ENCODE measurements around the gene FIBCD1.

DNA sequence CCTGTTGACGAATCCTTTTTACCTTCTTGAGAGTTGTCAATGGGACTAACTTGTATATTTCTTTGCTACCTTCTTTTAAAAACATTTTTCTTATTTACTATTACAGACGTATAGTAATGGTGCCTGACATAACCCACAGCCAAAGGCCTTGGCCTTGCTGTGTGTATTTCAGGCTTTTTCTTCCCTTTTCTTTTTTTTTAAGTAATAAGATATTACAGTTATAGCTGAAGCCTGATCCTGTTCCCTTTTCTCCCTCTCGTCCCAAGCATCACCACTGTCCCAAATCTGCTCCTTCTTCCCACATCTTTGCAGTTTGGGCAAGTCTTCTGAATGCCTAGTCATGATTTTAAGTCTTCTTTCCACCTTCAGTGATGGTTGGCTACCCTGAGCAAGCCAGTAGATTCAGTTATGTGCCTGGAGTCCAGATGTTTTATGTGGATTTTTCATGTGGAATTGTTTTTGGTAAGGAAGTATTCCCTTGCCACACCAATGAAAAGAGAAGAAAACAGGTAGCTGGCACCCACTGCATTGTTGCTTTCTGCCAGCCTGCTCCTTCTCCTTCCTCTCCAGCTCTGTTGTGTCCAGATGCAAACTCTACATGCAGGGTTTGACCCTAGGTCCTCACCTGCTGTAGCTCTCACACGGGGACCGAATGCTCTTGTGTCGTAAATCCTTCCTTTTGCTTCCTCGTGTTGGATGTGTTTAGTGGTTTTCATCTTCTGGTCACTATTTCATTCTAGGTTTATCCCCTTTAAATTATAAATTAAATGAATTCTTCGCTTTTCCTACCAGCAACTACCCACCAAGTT, 77.5 kb downstream of the FIBCD1 start:
- TF ChIP-seq, protein P1, sequence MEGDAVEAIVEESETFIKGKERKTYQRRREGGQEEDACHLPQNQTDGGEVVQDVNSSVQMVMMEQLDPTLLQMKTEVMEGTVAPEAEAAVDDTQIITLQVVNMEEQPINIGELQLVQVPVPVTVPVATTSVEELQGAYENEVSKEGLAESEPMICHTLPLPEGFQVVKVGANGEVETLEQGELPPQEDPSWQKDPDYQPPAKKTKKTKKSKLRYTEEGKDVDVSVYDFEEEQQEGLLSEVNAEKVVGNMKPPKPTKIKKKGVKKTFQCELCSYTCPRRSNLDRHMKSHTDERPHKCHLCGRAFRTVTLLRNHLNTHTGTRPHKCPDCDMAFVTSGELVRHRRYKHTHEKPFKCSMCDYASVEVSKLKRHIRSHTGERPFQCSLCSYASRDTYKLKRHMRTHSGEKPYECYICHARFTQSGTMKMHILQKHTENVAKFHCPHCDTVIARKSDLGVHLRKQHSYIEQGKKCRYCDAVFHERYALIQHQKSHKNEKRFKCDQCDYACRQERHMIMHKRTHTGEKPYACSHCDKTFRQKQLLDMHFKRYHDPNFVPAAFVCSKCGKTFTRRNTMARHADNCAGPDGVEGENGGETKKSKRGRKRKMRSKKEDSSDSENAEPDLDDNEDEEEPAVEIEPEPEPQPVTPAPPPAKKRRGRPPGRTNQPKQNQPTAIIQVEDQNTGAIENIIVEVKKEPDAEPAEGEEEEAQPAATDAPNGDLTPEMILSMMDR (conservative IDR thresholded peaks at IDR 0.05; ENCODE audit: low read depth in 2 of 2) = no peak
- no peak for TF ChIP-seq POLR2AphosphoS5 (IDR thresholded peaks at IDR 0.05; ENCODE audit: low read depth)
- no peak for TF ChIP-seq EZH2phosphoT487 (IDR thresholded peaks at IDR 0.05; ENCODE audit: unreplicated experiment)
- TF ChIP-seq, protein P2, sequence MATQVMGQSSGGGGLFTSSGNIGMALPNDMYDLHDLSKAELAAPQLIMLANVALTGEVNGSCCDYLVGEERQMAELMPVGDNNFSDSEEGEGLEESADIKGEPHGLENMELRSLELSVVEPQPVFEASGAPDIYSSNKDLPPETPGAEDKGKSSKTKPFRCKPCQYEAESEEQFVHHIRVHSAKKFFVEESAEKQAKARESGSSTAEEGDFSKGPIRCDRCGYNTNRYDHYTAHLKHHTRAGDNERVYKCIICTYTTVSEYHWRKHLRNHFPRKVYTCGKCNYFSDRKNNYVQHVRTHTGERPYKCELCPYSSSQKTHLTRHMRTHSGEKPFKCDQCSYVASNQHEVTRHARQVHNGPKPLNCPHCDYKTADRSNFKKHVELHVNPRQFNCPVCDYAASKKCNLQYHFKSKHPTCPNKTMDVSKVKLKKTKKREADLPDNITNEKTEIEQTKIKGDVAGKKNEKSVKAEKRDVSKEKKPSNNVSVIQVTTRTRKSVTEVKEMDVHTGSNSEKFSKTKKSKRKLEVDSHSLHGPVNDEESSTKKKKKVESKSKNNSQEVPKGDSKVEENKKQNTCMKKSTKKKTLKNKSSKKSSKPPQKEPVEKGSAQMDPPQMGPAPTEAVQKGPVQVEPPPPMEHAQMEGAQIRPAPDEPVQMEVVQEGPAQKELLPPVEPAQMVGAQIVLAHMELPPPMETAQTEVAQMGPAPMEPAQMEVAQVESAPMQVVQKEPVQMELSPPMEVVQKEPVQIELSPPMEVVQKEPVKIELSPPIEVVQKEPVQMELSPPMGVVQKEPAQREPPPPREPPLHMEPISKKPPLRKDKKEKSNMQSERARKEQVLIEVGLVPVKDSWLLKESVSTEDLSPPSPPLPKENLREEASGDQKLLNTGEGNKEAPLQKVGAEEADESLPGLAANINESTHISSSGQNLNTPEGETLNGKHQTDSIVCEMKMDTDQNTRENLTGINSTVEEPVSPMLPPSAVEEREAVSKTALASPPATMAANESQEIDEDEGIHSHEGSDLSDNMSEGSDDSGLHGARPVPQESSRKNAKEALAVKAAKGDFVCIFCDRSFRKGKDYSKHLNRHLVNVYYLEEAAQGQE (IDR thresholded peaks at IDR 0.05; ENCODE audit: unreplicated experiment) = no peak

All from GM23338 (cell line).